Heart left ventricle (tissue), 16 donors: ENCODE data around the gene ZBTB21. TPM values are rescaled to one million over a fixed set of nuclear protein-coding genes. Genes with fewer than 3 reads are reported as not detected.

Experiments used
- ATAC-seq, 4 donors: fragments of 200-7000 bp; cut with Tn5 transposase; one replicate each; pipeline ENCODE4 v1.9.1; 2020 to 2022; ENCODE audit warnings: moderate library complexity in 4 of 4, mild to moderate bottlenecking in 3 of 4, moderate number of reproducible peaks in 1 of 4
- DNase-seq, 5 donors: peaks; one replicate each; pipeline ENCODE4 v3.0.0-alpha.2; 2020
- H3K27ac ChIP-seq, 12 donors: fragments of 200-600 bp; sonication (generic) in 4 of 12; one replicate each; pipeline versions ENCODE4 v1.5.0 to v1.8.0; 2016 to 2022; ENCODE audit warnings: mild to moderate bottlenecking in 2 of 12
- H3K27me3 ChIP-seq, 9 donors: fragments of 200-600 bp; sonication (generic) in 2 of 9; one replicate each; pipeline versions ENCODE4 v1.5.1 to v1.8.0; 2016 to 2022; ENCODE audit warnings: mild to moderate bottlenecking in 3 of 9
- H3K36me3 ChIP-seq, 9 donors: fragments of 200-600 bp; sonication (generic) in 2 of 9; one replicate each; pipeline versions ENCODE4 v1.5.0 to v1.8.0; 2018 to 2022; ENCODE audit warnings: mild to moderate bottlenecking in 2 of 9
- H3K4me1 ChIP-seq, 12 donors: fragments of 200-600 bp; sonication (generic) in 4 of 12; one replicate each; pipeline versions ENCODE4 v1.5.0 to v1.8.0; 2016 to 2022; ENCODE audit warnings: mild to moderate bottlenecking in 3 of 12
- H3K4me3 ChIP-seq, 12 donors: fragments of 200-600 bp; sonication (generic) in 4 of 12; one replicate each; pipeline versions ENCODE4 v1.5.0 to v1.8.0; 2017 to 2022; ENCODE audit warnings: mild to moderate bottlenecking in 9 of 12, moderate library complexity in 4 of 12
- H3K9me3 ChIP-seq, 12 donors: fragments of 200-600 bp; sonication (generic) in 4 of 12; one replicate each; pipeline versions ENCODE4 v1.5.0 to v1.8.0; 2016 to 2022; ENCODE audit warnings: mild to moderate bottlenecking in 1 of 12
- CTCF ChIP-seq, 12 donors: fragments of 200-600 bp; sonication (generic) in 4 of 12; IDR thresholded peaks; one replicate each; pipeline versions ENCODE4 v1.5.0 to v1.8.0; 2018 to 2022; ENCODE audit warnings: antibody characterized with exemption in 12 of 12, mild to moderate bottlenecking in 5 of 12
- POLR2A ChIP-seq, 2 donors: fragments of 450-650 bp; IDR thresholded peaks; one replicate each; pipeline ENCODE4 v1.6.1; 2017; ENCODE audit warnings: antibody characterized with exemption in 2 of 2, mild to moderate bottlenecking in 2 of 2, moderate library complexity in 2 of 2
- WGBS, 4 donors: extraction: QIAGEN DNeasy Blood & Tissue Kit in 2 of 4; methylation state at CpG; one replicate each; pipeline versions ENCODE4 v1.1.5 to v1.1.7; 2013 to 2018; 5-methylcytosine and 5-hydroxymethylcytosine counted together
- intact Hi-C, 10 donors: fragments of 100-400 bp; cut with DNase I; formaldehyde crosslinking; loops; one replicate each; pipeline versions ENCODE4 v1.11.1 to v1.14.2; 2022
- polyA plus RNA-seq, 2 donors: library from polyadenylated mRNA; stranded (reverse); fragments of 200-250 nt; gene quantifications; one replicate each; pipeline ENCODE4 v1.2.3, GENCODE V29; 2013
- total RNA-seq, 9 donors: library from RNA; depleted of rRNA in 2 of 9; stranded (reverse); fragments of >200 nt in 2 of 9; fragmentation: NEBNext Ultra II Directional in 3 of 9; extraction: Animal tissue kit (Norgen Biotek cat#: 25700) in 3 of 9; gene quantifications; one replicate each; pipeline versions ENCODE4 v1.1.0 to v1.2.4, GENCODE V29; 2016 to 2023
- donor health status: ischemic (EF 13 %, LVEDD 7.1; RV severe dilation, severe dysfunction).
- donor health status: healthy with polysubstance abuse.
- donor health status: DM: no; HTN: yes; CAD: no.
- donor health status: DM: no; HTN: no; CAD: no.
- donor health status: ischemic (EF 25% LVEDD 6.9; RV normal size, moderate dysfunction).
- donor health status: ischemic (EF 25% LVEDD 5.7; RV mildly dilated, moderate dysfunction).
- donor health status: healthy.
- donor health status: DM: yes; HTN: yes; CAD: no.
- donor health status: ischemic (EF 35%, LVEDD 5.7; RV mildly dilated, moderate dysfunction).
- donor health status: nonischemic (EF 11% LVEDD 7.7; RV severe dilation, severe dysfunction).
- donor health status: DM: yes; HTN: yes; CAD: no.
- donor health status: PGD.
- donor health status: ischemic (EF 29% LVEDD 5.4; RV normal size, mild dysfunction).
- donor health status: nonischemic (EF 23%, LVEDD 6.1; RV moderate dilation, normal function).

Gene ZBTB21
- total and polyA plus RNA-seq, 11 donors = 1.2 to 10.2 (median 6.1) TPM

DNA sequence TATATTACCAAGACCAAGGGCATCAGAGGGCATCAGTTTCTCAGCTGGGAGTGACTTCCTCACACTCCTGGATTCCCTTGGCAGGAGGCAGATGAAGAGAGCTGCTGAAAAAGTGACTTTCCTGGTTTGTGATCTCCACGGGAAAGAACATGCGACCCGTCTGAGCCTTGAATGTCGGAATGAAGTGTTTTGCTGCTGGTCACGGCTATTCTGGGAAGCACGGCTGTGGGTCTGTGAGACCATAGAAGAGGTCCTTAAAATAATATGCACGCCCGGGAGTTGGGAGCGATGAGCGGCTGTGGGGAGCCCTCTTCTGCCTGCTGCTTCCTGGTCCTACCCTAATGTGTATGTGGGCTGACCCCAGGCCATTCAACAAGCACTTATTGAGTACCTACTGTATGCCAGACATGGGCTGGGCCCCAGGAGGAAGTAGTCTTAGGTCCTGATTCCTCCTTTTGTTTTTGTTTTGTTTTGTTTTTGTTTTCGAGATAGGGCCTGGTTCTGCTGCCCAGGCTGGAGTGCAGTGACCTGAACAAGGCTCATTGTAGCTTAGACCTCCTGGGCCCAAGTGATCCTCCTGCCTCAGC is 47.8 kb upstream of the ZBTB21 start:
- H3K36me3 ChIP-seq = no peaks in the 10 kb centered on the region
- ATAC-seq (no peak), DNase-seq (no peak)
- no peak for TF ChIP-seq CTCF (IDR thresholded peaks at IDR 0.05)
- TF ChIP-seq POLR2A (IDR thresholded peaks at IDR 0.05) = no peak
- H3K9me3 ChIP-seq = no peaks in the 10 kb centered on the region
- peaks cover 0 to 40% (median 2%) of the 10 kb centered on the region in 12 donors for H3K4me1 ChIP-seq
- peaks cover 0 to 4% (median 0%) of the 10 kb centered on the region in 9 donors for H3K27me3 ChIP-seq
- intact Hi-C loops = no loop called here
- 35 to 51% (median 47%) methylated on average over 11 of the region's 11 CpGs for WGBS, 4 donors
- no peak overlapping the region for H3K4me3 ChIP-seq
- no peak overlapping the region for H3K27ac ChIP-seq

- ATAC-seq (peak in 2 of 4 donors; percentile 11 to 25), DNase-seq (no peak)
- WGBS, 4 donors = 52 to 59% (median 55%) methylated on average over 17 of the region's 17 CpGs
- Histone ChIP-seq H3K9me3 (no peaks in the 10 kb centered on the region), H3K27ac (peak overlapping the region in 1 of 12 donors; percentile 1), H3K36me3 (no peaks in the 10 kb centered on the region), H3K27me3 (no peaks in the 10 kb centered on the region), H3K4me1 (peaks cover 0 to 32% (median 2%) of the 10 kb centered on the region in 12 donors), H3K4me3 (no peak overlapping the region)
- intact Hi-C loops = no loop called here
- TF ChIP-seq POLR2A (IDR thresholded peaks at IDR 0.05) (no peak), CTCF (IDR thresholded peaks at IDR 0.05) (no peak)
Observed at GRCh38 chr21:42056996-42057689, 47.0 kb upstream of the ZBTB21 start.

GRCh38 chr21:42056468-42056867 is 46.3 kb upstream of the ZBTB21 start:
- Histone ChIP-seq H3K27ac (peak overlapping the region in 1 of 12 donors; percentile 1), H3K27me3 (no peaks in the 10 kb centered on the region), H3K4me1 (peaks cover 0 to 25% (median 2%) of the 10 kb centered on the region in 12 donors), H3K9me3 (no peaks in the 10 kb centered on the region), H3K36me3 (no peaks in the 10 kb centered on the region), H3K4me3 (no peak overlapping the region)
- WGBS, 4 donors = 66 to 71% (median 70%) methylated on average over 11 of the region's 11 CpGs
- DNase-seq (no peak), ATAC-seq (no peak)
- no peak for TF ChIP-seq POLR2A (IDR thresholded peaks at IDR 0.05)
- no peak for TF ChIP-seq CTCF (IDR thresholded peaks at IDR 0.05)
- intact Hi-C loops = no loop called here

DNA sequence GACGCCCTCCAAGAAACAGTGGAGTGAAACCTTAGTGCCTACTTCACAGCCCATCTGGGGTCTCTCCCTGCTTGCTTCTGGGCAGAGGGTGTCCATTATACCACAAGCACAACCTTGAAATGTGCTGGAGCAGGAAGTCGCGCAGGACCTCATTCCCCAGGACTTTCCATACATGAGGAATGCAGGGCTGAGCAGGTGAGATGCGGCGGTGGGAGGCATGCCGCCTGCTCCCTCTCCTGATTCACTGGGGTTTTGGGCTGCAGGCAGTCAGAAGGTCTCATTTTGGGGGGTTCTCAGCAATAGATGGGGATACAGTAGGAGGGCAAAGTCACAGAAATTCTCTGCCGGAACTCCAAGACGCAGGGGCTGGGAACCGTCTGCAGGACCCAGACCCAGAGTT is 45.3 kb upstream of the ZBTB21 start:
- no peak for TF ChIP-seq CTCF (IDR thresholded peaks at IDR 0.05)
- TF ChIP-seq POLR2A (IDR thresholded peaks at IDR 0.05) = no peak
- H3K4me3 ChIP-seq = no peak overlapping the region
- DNase-seq (no peak), ATAC-seq (no peak)
- no peaks in the 10 kb centered on the region for H3K27me3 ChIP-seq
- peaks cover 0 to 18% (median 2%) of the 10 kb centered on the region in 12 donors for H3K4me1 ChIP-seq
- H3K27ac ChIP-seq = no peak overlapping the region
- intact Hi-C loops = no loop called here
- WGBS, 4 donors = 87 to 98% (median 94%) methylated on average over 9 of the region's 9 CpGs
- H3K9me3 ChIP-seq = no peaks in the 10 kb centered on the region
- H3K36me3 ChIP-seq = no peaks in the 10 kb centered on the region
